Progenitor cell of endocrine pancreas (in vitro differentiated cells): ENCODE data around the gene HYAL2. TPM values are rescaled to one million over a fixed set of nuclear protein-coding genes. Genes with fewer than 3 reads are reported as not detected.

Experiments
- DNase-seq: peaks from one replicate; pipeline ENCODE4 v3.0.0; 2021; ENCODE audit warnings: low spot score; ENCODE audit not compliant: unreplicated experiment
- H3K27ac Mint-ChIP-seq: 2 replicates; pipeline ENCODE4 v1.8.0; 2021; ENCODE audit warnings: mild to moderate bottlenecking, moderate library complexity, mixed read lengths
- H3K27me3 Mint-ChIP-seq: 2 replicates; pipeline ENCODE4 v1.8.0; 2021; ENCODE audit warnings: mixed read lengths
- H3K36me3 Mint-ChIP-seq: 2 replicates; pipeline ENCODE4 v1.8.0; 2022; ENCODE audit warnings: mixed read lengths; ENCODE audit not compliant: insufficient read depth
- H3K4me1 Mint-ChIP-seq: 2 replicates; pipeline ENCODE4 v1.8.0; 2021; ENCODE audit warnings: low read depth, mixed read lengths
- H3K4me3 Mint-ChIP-seq: 2 replicates; pipeline ENCODE4 v1.8.0; 2021; ENCODE audit warnings: low read depth, mild to moderate bottlenecking, moderate library complexity, mixed read lengths
- H3K9me3 Mint-ChIP-seq: 2 replicates; pipeline ENCODE4 v1.8.0; 2021; ENCODE audit warnings: low read depth, mixed read lengths
- total RNA-seq: library from RNA; stranded (reverse); gene quantifications from 2 replicates; pipeline ENCODE4 v1.2.1, GENCODE V29; 2021
- TF ChIP-seq, protein P1 (sequence below): fragments of 200-600 bp; sonication (generic); IDR thresholded peaks from one replicate; pipeline ENCODE4 v1.5.0; 2021; ENCODE audit warnings: antibody characterized with exemption, mild to moderate bottlenecking; ENCODE audit not compliant: unreplicated experiment

The HYAL2 gene
- total RNA-seq, 1 donor from 2014 or later, result 77.9 TPM

DNA sequence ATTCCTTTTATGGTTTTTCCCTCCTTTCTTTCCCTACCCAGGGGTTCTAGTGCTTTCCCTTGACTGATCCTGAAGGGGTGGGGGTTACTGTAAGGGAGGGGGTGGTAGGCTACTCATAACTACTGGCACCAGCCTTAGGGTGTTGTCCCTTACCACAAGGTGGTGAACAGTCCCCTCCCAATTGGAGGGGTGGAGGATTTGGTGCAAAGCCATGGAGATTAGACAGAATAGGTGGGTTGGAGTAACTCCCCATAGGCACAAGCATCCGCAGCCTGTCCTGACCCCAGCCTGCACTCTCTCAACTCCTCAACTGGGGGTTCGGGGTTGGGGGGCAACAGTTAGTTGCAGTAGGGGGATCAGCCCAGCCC, 2.6 kb upstream of the HYAL2 start:
- Mint-ChIP-seq H3K27ac (no peak overlapping the region), H3K4me3 (no peak overlapping the region), H3K36me3 (peaks cover 7% of the 10 kb centered on the region), H3K9me3 (no peaks in the 10 kb centered on the region), H3K27me3 (no peaks in the 10 kb centered on the region), H3K4me1 (peaks cover 18% of the 10 kb centered on the region)
- DNase-seq, result no peak
- TF ChIP-seq, protein P1, sequence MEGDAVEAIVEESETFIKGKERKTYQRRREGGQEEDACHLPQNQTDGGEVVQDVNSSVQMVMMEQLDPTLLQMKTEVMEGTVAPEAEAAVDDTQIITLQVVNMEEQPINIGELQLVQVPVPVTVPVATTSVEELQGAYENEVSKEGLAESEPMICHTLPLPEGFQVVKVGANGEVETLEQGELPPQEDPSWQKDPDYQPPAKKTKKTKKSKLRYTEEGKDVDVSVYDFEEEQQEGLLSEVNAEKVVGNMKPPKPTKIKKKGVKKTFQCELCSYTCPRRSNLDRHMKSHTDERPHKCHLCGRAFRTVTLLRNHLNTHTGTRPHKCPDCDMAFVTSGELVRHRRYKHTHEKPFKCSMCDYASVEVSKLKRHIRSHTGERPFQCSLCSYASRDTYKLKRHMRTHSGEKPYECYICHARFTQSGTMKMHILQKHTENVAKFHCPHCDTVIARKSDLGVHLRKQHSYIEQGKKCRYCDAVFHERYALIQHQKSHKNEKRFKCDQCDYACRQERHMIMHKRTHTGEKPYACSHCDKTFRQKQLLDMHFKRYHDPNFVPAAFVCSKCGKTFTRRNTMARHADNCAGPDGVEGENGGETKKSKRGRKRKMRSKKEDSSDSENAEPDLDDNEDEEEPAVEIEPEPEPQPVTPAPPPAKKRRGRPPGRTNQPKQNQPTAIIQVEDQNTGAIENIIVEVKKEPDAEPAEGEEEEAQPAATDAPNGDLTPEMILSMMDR, result no peak

DNA sequence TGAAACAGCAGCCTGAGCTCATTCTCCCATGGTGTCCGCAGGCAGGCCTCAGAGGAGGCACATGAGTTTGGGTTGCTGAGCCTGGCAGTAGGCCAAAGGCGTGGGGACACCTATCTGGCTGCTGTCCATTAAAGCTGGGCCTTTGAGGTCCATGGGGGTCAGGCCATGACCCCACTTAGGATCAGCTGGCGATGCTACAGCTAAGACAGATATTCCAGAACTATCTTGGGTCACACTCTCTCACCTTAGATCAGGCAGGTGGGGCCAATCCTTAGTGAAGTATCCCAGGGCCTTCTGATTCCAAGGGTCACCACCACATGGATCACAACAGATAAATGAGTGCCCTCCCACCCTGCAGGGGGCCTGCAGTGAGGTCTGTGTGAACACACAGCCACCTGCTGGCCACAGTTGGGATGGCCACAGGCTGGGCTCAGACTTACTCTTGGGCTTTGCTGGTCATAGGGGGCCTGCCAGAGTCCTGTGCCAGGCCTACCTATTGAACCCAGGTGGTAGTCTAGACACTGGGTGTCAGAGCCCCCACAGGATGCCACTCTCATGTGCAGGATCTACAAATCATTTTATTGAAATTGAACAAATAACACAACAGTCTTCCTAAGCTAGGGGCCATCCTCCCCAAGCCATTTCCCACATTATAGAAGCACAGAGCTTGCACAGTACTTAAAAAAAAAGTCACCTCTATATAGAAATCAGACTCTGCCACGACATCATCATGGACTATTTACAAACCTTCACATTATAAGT, 2.0 kb upstream of the HYAL2 start:
- no peaks in the 10 kb centered on the region for H3K9me3 Mint-ChIP-seq
- no peaks in the 10 kb centered on the region for H3K27me3 Mint-ChIP-seq
- DNase-seq, result peak; percentile 65
- H3K4me3 Mint-ChIP-seq, result peak overlapping the region; percentile 2
- H3K4me1 Mint-ChIP-seq, result peaks cover 24% of the 10 kb centered on the region
- H3K27ac Mint-ChIP-seq, result peak overlapping the region; percentile 73
- H3K36me3 Mint-ChIP-seq, result peaks cover 5% of the 10 kb centered on the region
- TF ChIP-seq, protein P1, result peak; percentile 74

DNA sequence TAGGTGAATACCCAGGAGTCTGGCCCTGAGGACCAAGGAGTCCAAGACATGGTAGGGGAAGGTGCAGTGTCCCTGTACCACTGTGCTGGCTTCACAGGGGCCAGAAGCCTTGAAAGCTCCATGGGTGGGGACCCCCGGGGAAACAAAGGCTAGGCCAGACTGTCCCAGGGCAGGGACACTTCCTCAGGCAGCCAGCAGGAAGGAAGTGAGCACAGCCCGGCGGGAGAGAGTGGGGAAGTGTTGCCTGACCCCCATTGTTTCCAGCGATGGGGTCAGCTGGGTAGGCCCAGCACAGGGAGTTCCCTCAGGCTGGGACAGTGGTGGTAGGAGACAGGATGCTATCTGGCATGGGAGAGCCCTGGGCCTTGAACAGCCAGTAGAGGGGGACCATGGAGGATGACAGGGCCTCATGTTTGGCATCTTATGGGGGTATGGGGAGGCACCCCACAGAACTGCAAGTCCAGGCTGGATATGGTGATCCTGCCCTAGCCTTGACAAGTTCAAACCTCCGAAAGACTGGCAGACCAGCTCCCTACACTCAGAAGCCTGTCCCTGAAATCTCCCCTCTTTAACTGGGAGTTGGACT, 1.2 kb upstream of the HYAL2 start:
- no peak for DNase-seq
- peaks cover 30% of the 10 kb centered on the region for H3K4me1 Mint-ChIP-seq
- H3K36me3 Mint-ChIP-seq, result peaks cover 12% of the 10 kb centered on the region
- TF ChIP-seq, protein P1, result no peak
- H3K9me3 Mint-ChIP-seq, result no peaks in the 10 kb centered on the region
- no peaks in the 10 kb centered on the region for H3K27me3 Mint-ChIP-seq
- H3K27ac Mint-ChIP-seq, result peak overlapping the region; percentile 37
- no peak overlapping the region for H3K4me3 Mint-ChIP-seq

DNA sequence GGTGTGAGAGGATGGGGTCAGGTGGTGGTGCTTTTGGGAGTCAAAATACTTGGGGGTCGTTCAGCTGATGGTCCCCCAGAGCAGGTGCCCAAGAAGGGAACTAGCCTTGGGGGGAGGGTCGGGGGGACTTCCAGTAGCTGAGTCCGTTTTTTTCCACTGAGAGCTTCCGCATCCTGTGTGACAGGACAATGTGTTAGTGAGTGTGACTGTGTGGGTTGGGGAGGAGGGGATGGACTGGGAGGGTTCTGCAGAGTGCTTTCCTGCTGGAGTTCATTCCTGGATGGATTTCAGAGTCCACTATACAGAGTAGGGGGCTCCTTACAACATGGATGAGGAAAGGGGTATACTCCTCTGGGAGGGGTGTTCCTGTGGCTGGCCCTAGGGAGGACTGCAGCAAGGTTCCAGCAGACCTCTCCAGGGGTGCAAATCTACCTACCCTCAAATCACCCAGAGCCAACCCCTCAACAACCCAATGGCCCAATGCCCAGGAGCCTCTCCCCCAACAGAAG, 601 bp upstream of the HYAL2 start:
- TF ChIP-seq, protein P1, result no peak
- Mint-ChIP-seq H3K4me3 (peak overlapping the region; percentile 82), H3K27ac (no peak overlapping the region), H3K36me3 (peaks cover 15% of the 10 kb centered on the region), H3K9me3 (no peaks in the 10 kb centered on the region), H3K27me3 (no peaks in the 10 kb centered on the region), H3K4me1 (peaks cover 30% of the 10 kb centered on the region)
- no peak for DNase-seq

DNA sequence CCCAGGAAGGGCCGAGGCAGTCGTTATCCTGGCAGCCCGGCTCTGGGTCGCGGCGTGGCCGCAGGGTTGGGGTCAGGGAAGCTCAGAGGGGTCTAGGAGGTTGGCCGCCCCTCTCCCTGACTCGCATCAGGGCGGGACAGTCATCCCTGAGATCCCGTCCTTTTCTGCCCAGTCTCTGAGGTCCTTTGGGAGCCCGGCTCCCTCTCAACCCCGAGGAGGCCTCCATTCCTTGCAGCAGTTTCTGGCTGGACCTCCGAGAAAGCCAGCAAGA, 495 bp downstream of the HYAL2 start:
- Mint-ChIP-seq H3K4me3 (peak overlapping the region; percentile 82), H3K4me1 (peaks cover 30% of the 10 kb centered on the region), H3K36me3 (peaks cover 15% of the 10 kb centered on the region), H3K27ac (peak overlapping the region; percentile 100), H3K9me3 (no peaks in the 10 kb centered on the region), H3K27me3 (no peaks in the 10 kb centered on the region)
- TF ChIP-seq, protein P1, result no peak
- DNase-seq, result no peak
